GM12878 (cell line): ENCODE measurements around the gene CAMK2A. TPM values are rescaled to one million over a fixed set of nuclear protein-coding genes. Genes with fewer than 3 reads are reported as not detected.

Experiments
- ATAC-seq: fragments of 200-7000 bp; cut with Tn5 transposase; 3 replicates; pipeline ENCODE4 v1.9.1; 2020; ENCODE audit warnings: mild to moderate bottlenecking, moderate library complexity
- BruUV-seq: library from RNA; stranded (reverse); fragments of 400-500 nt; replicated peaks from 2 replicates; lab custom pipeline; 2021; lab: Mats Ljungman, UMichigan
- CTCF ChIA-PET: fragments of 300-600 bp; sonication (Branson Sonifier 250); formaldehyde crosslinking; extraction: SDS; loops from one replicate; lab custom pipeline; 2021; ENCODE audit warnings: inconsistent platforms; lab: Yijun Ruan, JAX
- POLR2A ChIA-PET: fragments of 350-600 bp; formaldehyde crosslinking; extraction: SDS; loops from one replicate; lab custom pipeline; 2021; ENCODE audit warnings: inconsistent platforms; lab: Charles Lee
- RAD21 ChIA-PET: fragments of 300-600 bp; sonication (Branson Sonifier 250); formaldehyde crosslinking; loops from one replicate; lab custom pipeline; 2023; ENCODE audit warnings: antibody characterized with exemption; ENCODE audit not compliant: unreplicated experiment; lab: Charles Lee
- SMC1A ChIA-PET: fragments of 300-600 bp; sonication (Branson Sonifier 250); formaldehyde crosslinking; loops from one replicate; lab custom pipeline; 2023; ENCODE audit not compliant: unreplicated experiment, uncharacterized antibody; lab: Charles Lee
- DNase-seq: peaks from one replicate; pipeline ENCODE4 v3.0.0-alpha.2; 2011; ENCODE audit warnings: low read depth, low spot score
- FAIRE-seq: peaks from 3 replicates; lab custom pipeline; 2011; peaks lifted over from hg19 to GRCh38; lab: Jason Lieb, UNC
- H2AFZ ChIP-seq: 2 replicates; pipeline ENCODE4 v1.6.0; 2011; ENCODE audit warnings: low read depth, low read length, control low read depth; ENCODE audit not compliant: control insufficient read depth
- H3K27ac ChIP-seq: 2 replicates; pipeline ENCODE4 v1.5.1; 2011; ENCODE audit warnings: control low read depth; ENCODE audit not compliant: control insufficient read depth, insufficient read depth
- H3K27me3 ChIP-seq, 2 experiments: replicated peaks in 1 of 2; 2 replicates each; pipeline versions ENCODE4 v1.6.0 to v1.6.1; 2011; ENCODE audit warnings: low read length in 1 of 2; ENCODE audit not compliant: control insufficient read depth in 2 of 2, insufficient read depth in 2 of 2
- H3K36me3 ChIP-seq, 2 experiments: 2 replicates each; pipeline ENCODE4 v1.5.1; 2011; ENCODE audit warnings: low read length in 1 of 2; ENCODE audit not compliant: control insufficient read depth in 2 of 2, insufficient read depth in 2 of 2
- H3K4me1 ChIP-seq: 2 replicates; pipeline ENCODE4 v1.6.1; 2011; ENCODE audit warnings: mild to moderate bottlenecking, low read length, moderate library complexity, mixed read lengths; ENCODE audit not compliant: control insufficient read depth, insufficient read depth
- H3K4me2 ChIP-seq: 2 replicates; pipeline ENCODE4 v1.6.0; 2011; ENCODE audit warnings: control low read depth; ENCODE audit not compliant: control insufficient read depth, insufficient read depth
- H3K4me3 ChIP-seq: fragments of 200-600 bp; sonication (generic); 2 replicates; pipeline ENCODE4 v1.5.1; 2016
- H3K79me2 ChIP-seq: 2 replicates; pipeline ENCODE4 v1.6.0; 2011; ENCODE audit warnings: low read length; ENCODE audit not compliant: control insufficient read depth, insufficient read depth
- H3K9ac ChIP-seq: 2 replicates; pipeline ENCODE4 v1.8.0; 2011; ENCODE audit warnings: low read length, control low read depth, mixed read lengths; ENCODE audit not compliant: control insufficient read depth, insufficient read depth
- H3K9me3 ChIP-seq: replicated peaks from 3 replicates; pipeline ENCODE4 v1.5.1; 2011; ENCODE audit warnings: mild to moderate bottlenecking, low read length; ENCODE audit not compliant: control insufficient read depth, insufficient read depth
- H4K20me1 ChIP-seq: 2 replicates; pipeline ENCODE4 v1.6.0; 2011; ENCODE audit not compliant: control insufficient read depth, insufficient read depth
- BHLHE40 ChIP-seq, 2 experiments: fragments of 450-650 bp in 1 of 2; IDR thresholded peaks; 2 replicates each; pipeline ENCODE4 v1.6.1; 2011 to 2017; ENCODE audit warnings: low read depth in 2 of 2, borderline replicate concordance in 1 of 2, improper control_type of control experiment in 1 of 2, low read length in 1 of 2, mild to moderate bottlenecking in 1 of 2
- CBFB ChIP-seq: IDR thresholded peaks from 2 replicates; pipeline ENCODE4 v1.6.1; 2016; ENCODE audit warnings: antibody characterized with exemption, low read depth
- E2F4 ChIP-seq: IDR thresholded peaks from 2 replicates; pipeline ENCODE4 v1.6.1; 2012; ENCODE audit warnings: low read depth, low read length, improper control_type of control experiment
- HDAC6 ChIP-seq: fragments of 200-600 bp; sonication (generic); IDR thresholded peaks from one replicate; pipeline ENCODE4 v1.8.0; 2017; ENCODE audit warnings: antibody characterized with exemption; ENCODE audit not compliant: unreplicated experiment
- NR2F1 ChIP-seq: fragments of 450-650 bp; conservative IDR thresholded peaks from 2 replicates; pipeline ENCODE4 v1.6.1; 2017; ENCODE audit warnings: mild to moderate bottlenecking
- PML ChIP-seq: IDR thresholded peaks from 2 replicates; pipeline ENCODE4 v1.6.1; 2012; ENCODE audit warnings: low read length, inconsistent platforms
- POU2F2 ChIP-seq: IDR thresholded peaks from 3 replicates; pipeline ENCODE4 v1.6.1; 2011; ENCODE audit warnings: low read depth, mild to moderate bottlenecking, low read length, borderline replicate concordance
- SMARCA5 ChIP-seq: fragments of 450-650 bp; IDR thresholded peaks from 2 replicates; pipeline ENCODE4 v1.6.1; 2017; ENCODE audit warnings: mild to moderate bottlenecking
- SREBF1 ChIP-seq: IDR thresholded peaks from 2 replicates; pipeline ENCODE4 v1.6.1; 2012; ENCODE audit warnings: mild to moderate bottlenecking, low read length
- TARDBP ChIP-seq: IDR thresholded peaks from 2 replicates; pipeline ENCODE4 v1.6.1; 2016; ENCODE audit warnings: borderline replicate concordance
- TCF3 ChIP-seq: IDR thresholded peaks from 2 replicates; pipeline ENCODE4 v1.6.1; 2012; ENCODE audit warnings: low read depth, mild to moderate bottlenecking, low read length, borderline replicate concordance; ENCODE audit not compliant: insufficient read depth
- YBX1 ChIP-seq: fragments of 450-650 bp; IDR thresholded peaks from 2 replicates; pipeline ENCODE4 v1.6.1; 2016; ENCODE audit warnings: antibody characterized with exemption
- ZNF207 ChIP-seq: fragments of 450-650 bp; IDR thresholded peaks from 2 replicates; pipeline ENCODE4 v1.6.1; 2014; ENCODE audit warnings: antibody characterized with exemption, mild to moderate bottlenecking, borderline replicate concordance
- WGBS: methylation state at CpG from one replicate; pipeline ENCODE4 v1.1.6; 2016; ENCODE audit warnings: low lambda C conversion rate; ENCODE audit not compliant: insufficient replicate concordance, insufficient coverage; ENCODE audit errors: missing lambda C conversion rate; 5-methylcytosine and 5-hydroxymethylcytosine counted together
- in situ Hi-C: fragments of 300-500 bp; cut with MboI; formaldehyde crosslinking; loops from 9 replicates; pipeline ENCODE4 v1.14.3; 2018; ENCODE audit warnings: mixed read lengths
- intact Hi-C: fragments of 100-400 bp; cut with micrococcal nuclease; formaldehyde crosslinking; loops from one replicate; pipeline ENCODE4 v1.14.2; 2022; ENCODE audit not compliant: unreplicated experiment
- polyA plus RNA-seq, 11 experiments: library from polyadenylated mRNA; depleted of rRNA in 4 of 11; unstranded in 6 of 11; stranded (reverse) in 5 of 11; fragments of >200 nt; fragmentation: Nextera tagmentation in 4 of 11; fragmentation: Illumina TruSeq in 1 of 11; extraction: Ambion mirVana in 4 of 11; extraction: Trizol in 1 of 11; gene quantifications; 1 replicate in 1 of 11; 2 replicates in 10 of 11; pipeline versions ENCODE4 v1.2.1 to v1.2.3, GENCODE V29; 2011 to 2016; ENCODE audit warnings: inconsistent platforms in 2 of 11, missing spikeins in 2 of 11, low read depth in 1 of 11
- total RNA-seq, 4 experiments: library from RNA; depleted of rRNA in 3 of 4; stranded (reverse); fragments of >200 nt in 3 of 4; fragmentation: Illumina TruSeq in 1 of 4; extraction: Trizol in 1 of 4; gene quantifications; 2 replicates each; pipeline versions ENCODE4 v1.2.1 to v1.2.3, GENCODE V29; 2013 to 2021

The CAMK2A gene
- total and polyA plus RNA-seq, 10 of the 15 experiments (the other 5 are each of a cell fraction or from before 2014, with no cell fraction given) = 0.11 TPM; not detected in 9

DNA sequence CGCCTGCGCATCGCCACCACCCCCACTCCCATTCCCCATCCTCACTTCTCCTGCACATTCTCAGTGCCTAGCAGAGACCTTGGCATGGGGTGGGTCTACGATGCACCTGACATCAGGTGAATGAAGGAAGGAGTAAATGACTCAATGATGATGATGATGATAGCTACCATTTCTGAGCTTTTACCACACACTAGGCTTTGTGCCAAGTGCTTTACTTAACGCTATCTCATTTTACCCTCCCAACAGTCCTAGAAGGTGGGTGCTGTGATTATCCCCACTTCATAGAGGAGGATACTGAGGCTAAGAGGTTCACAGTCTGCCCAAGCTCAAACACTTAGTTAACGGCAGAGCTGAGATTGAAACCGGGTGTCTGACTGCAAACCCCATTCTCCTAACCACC is 27.1 kb downstream of the CAMK2A start:
- ATAC-seq = no peak
- BruUV-seq = no TSS peak
- Histone ChIP-seq H3K4me3 (no peak overlapping the region), H3K27me3 (no peaks in the 10 kb centered on the region), H3K4me2 (no peak overlapping the region), H2AFZ (no peak overlapping the region), H3K79me2 (no peaks in the 10 kb centered on the region), H3K9ac (no peak overlapping the region), H3K27ac (no peak overlapping the region), H3K4me1 (no peaks in the 10 kb centered on the region), H3K9me3 (no peaks in the 10 kb centered on the region), H3K36me3 (no peaks in the 10 kb centered on the region), H4K20me1 (no peaks in the 10 kb centered on the region)
- ChIA-PET SMC1A (interaction anchor here (0.6 to 1.1 kb wide), 2 partner anchors 48 to 80 kb away, joined by 3 read pairs; no protein-coding TSS in a partner anchor), CTCF (interaction anchor here (1.3 kb wide), 2 partner anchors 10 to 100 kb away, joined by 4 to 5 read pairs; no protein-coding TSS in a partner anchor), RAD21 (interaction anchor here (1.4 kb wide), 1 partner anchor 136 kb away, joined by 3 read pairs; no protein-coding TSS in a partner anchor), POLR2A (no interaction called here)
- no peak for FAIRE-seq
- in situ Hi-C loops (no loop called here), intact Hi-C loops (no loop called here)
- no peak for DNase-seq
- TF ChIP-seq TCF3 (no peak), PML (no peak), SREBF1 (no peak), POU2F2 (no peak), SMARCA5 (no peak), ZNF207 (no peak)
- WGBS = 50% methylated on average over 7 of the region's 7 CpGs

DNA sequence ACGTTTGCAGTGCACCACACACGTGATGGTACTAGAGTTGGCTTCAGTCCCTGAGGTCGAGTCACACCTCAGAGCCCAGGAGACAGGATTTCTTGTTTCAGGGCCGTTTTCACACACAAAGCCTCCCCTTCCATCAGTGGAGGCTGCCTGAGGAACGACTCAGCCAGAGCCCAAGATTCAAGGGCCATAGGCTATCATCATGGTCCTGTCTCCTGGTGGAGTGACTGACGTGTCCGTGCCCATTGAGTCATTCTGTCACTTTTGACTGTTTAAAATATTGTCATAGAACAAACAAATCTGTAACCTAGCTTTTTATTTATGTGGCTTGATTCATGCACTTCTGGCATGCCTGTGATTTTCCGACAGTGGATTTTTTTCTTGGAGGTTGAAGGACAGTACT is 28.3 kb downstream of the CAMK2A start:
- H3K27me3 ChIP-seq = no peaks in the 10 kb centered on the region
- no peaks in the 10 kb centered on the region for H3K9me3 ChIP-seq
- no peak overlapping the region for H3K27ac ChIP-seq
- TF ChIP-seq HDAC6 = no peak
- TF ChIP-seq TARDBP = no peak
- TF ChIP-seq PML = no peak
- no peak for TF ChIP-seq BHLHE40 (IDR thresholded peaks at IDR 0.05; ENCODE audit: borderline replicate concordance in 1 of 2, low read depth in 2 of 2, low read length in 1 of 2)
- no peak for TF ChIP-seq E2F4
- TF ChIP-seq YBX1 = no peak
- no peak for TF ChIP-seq CBFB
- no peak for TF ChIP-seq NR2F1
- SMC1A ChIA-PET = no interaction called here
- WGBS = 8% methylated on average over 8 of the region's 8 CpGs
- no TSS peak for BruUV-seq
- no peaks in the 10 kb centered on the region for H3K79me2 ChIP-seq
- H3K36me3 ChIP-seq = no peaks in the 10 kb centered on the region
- no peak for ATAC-seq
- H2AFZ ChIP-seq = no peak overlapping the region
- no peak for DNase-seq
- H3K4me3 ChIP-seq = no peak overlapping the region
- in situ Hi-C loops (no loop called here), intact Hi-C loops (no loop called here)
- H3K9ac ChIP-seq = no peak overlapping the region
- H4K20me1 ChIP-seq = no peaks in the 10 kb centered on the region
- POLR2A ChIA-PET = no interaction called here
- CTCF ChIA-PET = interaction anchor here (1.1 kb wide), 1 partner anchor 39 kb away, joined by 3 read pairs; no protein-coding TSS in a partner anchor
- no peak for FAIRE-seq
- RAD21 ChIA-PET = no interaction called here
- no peaks in the 10 kb centered on the region for H3K4me1 ChIP-seq
- no peak overlapping the region for H3K4me2 ChIP-seq
